ENCODE data around the gene PGS1.
A peak's percentile ranks its signal among the peaks of the same experiment; 100 is the strongest.

Gene PGS1

GRCh38 chr17:78365561-78366108, 12.8 kb upstream of the PGS1 start:
- DNase-seq: peak; percentile 99

- DNase-seq: peak; percentile 86
These were observed 12.2 kb upstream of the PGS1 start for GRCh38 chr17:78366109-78366848.

GRCh38 chr17:78367193-78367592, 11.3 kb upstream of the PGS1 start:
- DNase-seq: peak; percentile 61

GRCh38 chr17:78368348-78368747, 10.1 kb upstream of the PGS1 start:
- no peak for DNase-seq

GRCh38 chr17:78368854-78369495, 9.5 kb upstream of the PGS1 start:
- no peak for DNase-seq

DNA sequence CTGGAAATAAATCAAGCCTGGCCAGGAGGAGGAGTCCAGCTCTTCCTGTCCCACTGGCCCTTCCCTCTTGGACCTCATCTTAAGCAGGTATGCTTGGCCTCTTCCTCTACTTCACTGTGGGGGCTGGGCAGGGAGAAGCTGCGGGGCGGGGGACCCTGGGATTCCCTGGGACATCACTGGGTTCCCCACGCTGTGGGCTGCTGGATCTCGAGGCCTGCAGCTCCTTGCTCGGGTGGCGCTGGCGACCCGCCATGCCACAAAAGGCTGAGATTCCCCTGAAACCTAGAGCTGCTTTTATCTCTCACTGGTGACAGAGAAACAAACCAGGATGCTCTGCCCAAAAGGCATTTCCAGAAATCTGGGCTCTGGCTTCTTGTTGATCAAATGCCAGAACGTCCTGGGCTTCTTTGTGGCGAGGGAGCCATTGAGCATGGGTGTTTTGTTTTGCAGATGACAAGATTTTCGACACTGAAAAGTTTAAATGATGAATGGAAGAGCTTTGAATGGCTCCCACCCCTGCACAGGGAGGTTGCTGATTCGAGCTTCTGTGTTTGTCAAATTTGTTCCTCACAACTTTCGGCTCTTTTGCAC, 8.6 kb upstream of the PGS1 start:
- DNase-seq: peak; percentile 79

GRCh38 chr17:78371056-78371455, 7.4 kb upstream of the PGS1 start:
- DNase-seq: no peak

GRCh38 chr17:78372841-78373240, 5.6 kb upstream of the PGS1 start:
- peak; percentile 87 for DNase-seq

- peak; percentile 94 for DNase-seq
These were observed 4.3 kb upstream of the PGS1 start for GRCh38 chr17:78374189-78374588.

DNA sequence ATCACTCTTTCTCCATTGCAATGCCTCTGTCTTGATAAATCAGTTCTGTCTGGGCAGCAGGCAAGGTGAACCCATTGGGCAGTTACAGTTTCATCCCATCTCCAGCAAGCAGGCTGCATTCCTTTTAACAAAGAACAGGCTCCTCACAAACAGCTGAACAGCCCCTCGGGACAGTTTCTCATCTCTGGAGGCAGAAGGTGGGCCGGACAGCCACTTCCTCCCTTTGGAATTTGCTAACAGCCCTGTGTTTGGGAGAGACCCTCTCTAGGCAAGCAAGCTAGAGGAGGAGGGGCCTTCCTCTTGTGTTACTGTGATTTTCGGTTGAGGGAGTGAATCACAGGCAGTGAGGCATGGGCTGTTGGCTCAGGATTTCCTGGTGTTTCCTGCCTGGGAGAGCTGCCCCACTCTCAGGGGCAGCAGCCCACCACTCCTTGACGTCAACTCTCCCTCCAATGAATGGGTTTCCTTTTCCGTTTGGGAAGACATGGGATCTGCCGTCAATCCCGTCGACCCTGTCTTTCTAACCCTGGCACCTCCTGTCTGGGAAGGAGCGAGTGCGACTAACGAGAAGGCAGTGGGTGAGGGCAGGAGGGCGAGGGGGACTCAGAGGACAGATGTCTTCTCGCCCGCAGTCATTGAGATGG, 3.7 kb upstream of the PGS1 start:
- peak; percentile 99 for DNase-seq

DNA sequence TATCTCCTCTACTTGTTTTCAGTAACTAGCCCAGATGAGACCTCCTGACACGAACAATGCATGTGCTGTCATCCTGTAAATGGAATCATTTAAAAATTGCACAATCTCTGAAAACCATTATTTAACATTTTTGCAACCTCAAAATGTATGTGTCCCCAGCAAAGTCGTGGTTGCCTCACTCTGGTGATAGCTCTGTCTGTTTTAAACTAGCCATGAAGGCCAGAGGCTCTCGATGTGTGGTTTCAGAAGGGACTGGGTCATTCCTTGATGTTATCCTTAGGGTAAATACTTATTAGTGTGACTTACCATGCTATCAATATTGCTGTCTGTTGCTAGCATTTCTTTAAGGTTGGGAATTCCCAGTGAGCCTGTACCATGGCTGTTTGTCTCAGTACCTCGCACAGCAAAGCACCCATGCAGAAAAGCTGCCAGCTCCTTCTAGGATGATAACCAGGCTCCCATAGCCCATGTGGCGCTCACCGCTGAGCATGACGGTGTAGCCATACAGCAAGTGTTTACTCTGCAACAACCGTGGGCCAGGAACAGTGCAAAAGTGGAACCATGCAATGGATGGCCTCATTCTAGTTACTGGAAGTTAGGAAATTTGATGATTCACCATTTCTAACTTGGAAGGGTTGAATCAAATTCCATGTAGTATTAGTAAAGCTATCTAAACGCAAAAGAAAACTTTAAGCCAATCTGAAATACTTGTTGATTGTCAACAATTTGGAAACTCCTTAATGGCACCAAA, 2.9 kb upstream of the PGS1 start:
- DNase-seq: peak; percentile 82

DNA sequence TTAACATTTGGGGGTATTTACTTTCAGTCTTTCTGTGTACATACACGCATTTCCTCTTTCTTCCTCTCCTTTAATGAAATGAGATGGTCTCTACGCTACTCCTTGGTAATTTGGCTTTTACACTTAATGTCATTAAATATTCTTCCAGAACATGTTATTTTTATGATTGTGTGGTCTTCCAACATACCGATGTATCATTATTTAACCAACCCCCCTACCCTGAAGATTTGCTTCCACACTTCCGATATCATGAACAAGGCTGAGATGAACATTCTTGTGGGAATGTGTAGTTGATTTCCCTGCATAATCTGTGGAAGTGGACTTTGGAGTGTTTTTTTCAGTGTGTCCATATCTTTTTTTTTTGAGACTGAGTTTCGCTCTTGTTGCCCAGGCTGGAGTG, 2.3 kb upstream of the PGS1 start:
- no peak for DNase-seq

- no peak for DNase-seq
These were observed 608 bp upstream of the PGS1 start for GRCh38 chr17:78377858-78378224.

DNA sequence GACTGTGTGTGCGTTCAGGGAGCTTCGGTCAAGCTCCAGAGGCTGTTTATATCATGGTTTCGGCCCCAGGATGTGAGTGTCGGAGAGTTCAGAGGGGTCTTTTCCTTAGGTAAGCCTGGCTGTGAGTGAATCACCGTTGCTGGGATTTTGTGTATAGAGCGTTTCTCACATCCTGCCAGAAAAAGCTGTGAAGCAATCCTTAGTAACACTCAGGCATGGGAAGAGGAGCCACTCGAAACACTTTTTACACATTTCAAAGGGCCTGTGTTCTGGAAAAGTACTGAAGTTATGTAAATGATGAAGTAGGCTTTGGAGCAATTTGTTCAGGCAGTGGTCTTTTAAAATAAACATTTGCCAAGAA, 662 bp downstream of the PGS1 start:
- DNase-seq: no peak

DNA sequence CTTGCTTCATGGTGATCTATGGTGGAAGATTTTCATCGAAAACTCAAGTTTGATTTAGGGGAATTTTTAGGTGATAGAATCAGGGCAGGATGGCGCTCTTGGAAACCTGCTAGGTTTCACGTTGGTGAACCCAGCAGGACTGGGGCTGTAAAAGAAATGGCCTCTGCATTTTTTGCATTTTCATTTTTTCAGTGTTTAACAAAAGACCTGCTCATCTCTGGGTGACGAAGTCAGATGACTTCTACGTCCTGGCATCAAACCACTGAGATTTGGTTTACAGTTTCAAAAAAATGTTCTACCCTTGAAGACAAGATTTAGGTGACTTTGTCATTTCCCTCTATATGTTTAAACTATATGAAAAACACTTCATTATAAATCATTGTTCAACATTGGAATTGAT, 1.9 kb downstream of the PGS1 start:
- no peak for DNase-seq

DNA sequence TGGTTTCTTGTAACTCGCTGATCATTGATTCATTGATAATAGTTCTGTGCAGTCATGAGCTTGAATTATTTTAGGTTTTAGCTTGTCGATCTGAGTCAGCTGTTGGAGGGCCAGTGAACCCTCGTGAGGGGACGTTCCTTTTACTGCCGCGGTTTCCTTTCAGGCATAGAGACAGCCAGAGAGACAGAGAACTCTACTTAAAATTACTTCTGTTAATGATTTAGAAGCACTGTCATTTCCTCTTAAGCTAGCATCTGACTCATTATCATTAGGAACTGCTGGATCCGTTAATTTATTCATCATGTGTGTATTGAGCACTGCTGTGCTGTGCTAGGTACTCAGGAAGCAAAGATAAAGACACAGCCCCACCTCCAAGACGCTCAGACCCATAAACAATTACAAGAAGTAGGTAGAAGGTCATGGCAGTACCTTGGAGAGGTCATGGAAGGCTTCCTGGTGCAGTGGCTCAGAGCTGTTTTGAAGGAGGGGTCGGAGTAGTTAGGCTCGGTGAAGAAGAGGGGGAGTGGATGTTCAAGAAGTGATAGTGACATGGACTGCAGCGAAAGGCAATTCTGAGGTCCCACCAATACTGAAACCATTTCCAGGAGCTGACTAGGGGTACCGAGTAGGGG, 3.3 kb downstream of the PGS1 start:
- DNase-seq: no peak

DNA sequence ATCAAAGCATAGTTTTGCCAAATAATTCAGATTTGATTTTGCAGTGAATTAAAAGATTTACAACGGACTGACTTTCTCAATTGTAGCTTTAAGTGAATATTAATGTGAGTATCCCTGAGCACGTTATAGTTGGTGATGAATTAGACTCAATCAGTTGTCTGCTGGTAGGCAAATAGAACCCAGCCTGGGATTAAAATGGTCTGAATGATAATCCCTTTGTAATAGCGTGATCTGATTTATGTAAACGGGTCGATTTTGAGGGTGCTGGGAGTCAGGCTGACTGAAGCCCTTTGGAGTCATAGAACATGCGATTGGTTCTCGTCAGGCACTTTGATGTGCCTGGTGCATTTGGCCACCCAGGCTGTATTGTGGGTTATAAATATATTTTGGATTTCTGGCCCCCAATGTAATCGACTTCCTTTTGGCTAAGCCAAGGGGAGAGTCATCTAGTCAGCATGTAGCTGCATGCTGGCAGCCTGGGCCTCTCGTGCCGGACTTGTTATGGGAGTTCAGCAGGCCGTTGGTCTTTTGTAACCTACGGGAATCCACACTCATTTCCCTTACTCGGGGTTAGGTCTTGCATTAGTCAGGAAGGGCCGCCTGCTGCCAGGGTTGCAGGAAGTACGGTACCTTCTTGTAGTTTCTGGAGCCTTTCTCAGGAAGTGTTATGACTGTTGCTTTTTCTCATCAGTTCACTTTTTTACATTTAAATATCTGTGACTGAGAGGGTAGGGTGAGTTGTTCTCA, 5.4 kb downstream of the PGS1 start:
- DNase-seq: peak; percentile 75

DNA sequence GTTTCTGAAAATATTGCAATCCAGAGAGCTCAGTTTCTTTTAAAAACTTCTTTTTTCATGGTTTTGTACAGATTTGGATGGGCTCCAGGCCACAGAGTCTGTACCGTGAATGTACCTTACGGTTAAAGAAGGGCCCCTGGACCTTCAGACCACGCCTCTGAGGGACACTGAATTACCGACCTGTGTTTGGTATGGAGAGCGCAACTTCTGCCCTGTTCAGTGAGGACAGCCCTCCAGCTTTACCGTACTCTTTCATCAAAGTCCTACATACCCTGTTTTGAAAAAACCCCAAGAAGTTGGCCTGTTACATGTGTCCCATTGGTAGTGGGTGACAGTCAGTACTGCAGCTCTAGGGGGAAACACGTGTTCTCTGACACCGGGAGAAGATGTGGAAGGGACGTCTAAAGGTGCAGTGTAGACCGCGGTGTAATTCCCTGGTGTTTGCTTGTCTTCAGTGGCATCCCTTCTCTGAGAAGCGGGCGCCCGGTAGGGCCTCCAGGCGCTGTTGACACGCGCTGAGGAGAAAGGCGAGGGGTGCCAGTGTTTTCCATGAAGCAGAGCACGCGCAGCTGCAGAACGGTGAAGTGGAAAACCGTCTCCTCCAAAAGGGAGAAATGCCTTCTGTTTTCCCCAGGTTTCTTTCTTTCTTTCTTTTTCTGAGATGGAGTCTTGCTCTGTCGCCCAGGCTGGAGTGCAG, 6.2 kb downstream of the PGS1 start:
- DNase-seq: no peak

- DNase-seq: no peak
These were observed 9.8 kb downstream of the PGS1 start for GRCh38 chr17:78387977-78388941.
